Heart left ventricle (tissue), 16 donors: Measurements from ENCODE around the gene ARHGAP18. TPM values are rescaled to one million over a fixed set of nuclear protein-coding genes. Genes with fewer than 3 reads are reported as not detected.

Experiments
- ATAC-seq, 4 donors: fragments of 200-7000 bp; cut with Tn5 transposase; one replicate each; pipeline ENCODE4 v1.9.1; 2020 to 2022; ENCODE audit warnings: moderate library complexity in 4 of 4, mild to moderate bottlenecking in 3 of 4, moderate number of reproducible peaks in 1 of 4
- DNase-seq, 5 donors: peaks; one replicate each; pipeline ENCODE4 v3.0.0-alpha.2; 2020
- H3K27ac ChIP-seq, 12 donors: fragments of 200-600 bp; sonication (generic) in 4 of 12; one replicate each; pipeline versions ENCODE4 v1.5.0 to v1.8.0; 2016 to 2022; ENCODE audit warnings: mild to moderate bottlenecking in 2 of 12
- H3K27me3 ChIP-seq, 9 donors: fragments of 200-600 bp; sonication (generic) in 2 of 9; one replicate each; pipeline versions ENCODE4 v1.5.1 to v1.8.0; 2016 to 2022; ENCODE audit warnings: mild to moderate bottlenecking in 3 of 9
- H3K36me3 ChIP-seq, 9 donors: fragments of 200-600 bp; sonication (generic) in 2 of 9; one replicate each; pipeline versions ENCODE4 v1.5.0 to v1.8.0; 2018 to 2022; ENCODE audit warnings: mild to moderate bottlenecking in 2 of 9
- H3K4me1 ChIP-seq, 12 donors: fragments of 200-600 bp; sonication (generic) in 4 of 12; one replicate each; pipeline versions ENCODE4 v1.5.0 to v1.8.0; 2016 to 2022; ENCODE audit warnings: mild to moderate bottlenecking in 3 of 12
- H3K4me3 ChIP-seq, 12 donors: fragments of 200-600 bp; sonication (generic) in 4 of 12; one replicate each; pipeline versions ENCODE4 v1.5.0 to v1.8.0; 2017 to 2022; ENCODE audit warnings: mild to moderate bottlenecking in 9 of 12, moderate library complexity in 4 of 12
- H3K9me3 ChIP-seq, 12 donors: fragments of 200-600 bp; sonication (generic) in 4 of 12; one replicate each; pipeline versions ENCODE4 v1.5.0 to v1.8.0; 2016 to 2022; ENCODE audit warnings: mild to moderate bottlenecking in 1 of 12
- POLR2A ChIP-seq, 2 donors: fragments of 450-650 bp; IDR thresholded peaks; one replicate each; pipeline ENCODE4 v1.6.1; 2017; ENCODE audit warnings: antibody characterized with exemption in 2 of 2, mild to moderate bottlenecking in 2 of 2, moderate library complexity in 2 of 2
- WGBS, 4 donors: extraction: QIAGEN DNeasy Blood & Tissue Kit in 2 of 4; methylation state at CpG; one replicate each; pipeline versions ENCODE4 v1.1.5 to v1.1.7; 2013 to 2018; 5-methylcytosine and 5-hydroxymethylcytosine counted together
- intact Hi-C, 10 donors: fragments of 100-400 bp; cut with DNase I; formaldehyde crosslinking; loops; one replicate each; pipeline versions ENCODE4 v1.11.1 to v1.14.2; 2022
- polyA plus RNA-seq, 2 donors: library from polyadenylated mRNA; stranded (reverse); fragments of 200-250 nt; gene quantifications; one replicate each; pipeline ENCODE4 v1.2.3, GENCODE V29; 2013
- total RNA-seq, 9 donors: library from RNA; depleted of rRNA in 2 of 9; stranded (reverse); fragments of >200 nt in 2 of 9; fragmentation: NEBNext Ultra II Directional in 3 of 9; extraction: Animal tissue kit (Norgen Biotek cat#: 25700) in 3 of 9; gene quantifications; one replicate each; pipeline versions ENCODE4 v1.1.0 to v1.2.4, GENCODE V29; 2016 to 2023
- TF ChIP-seq, protein P1 (sequence below), 12 donors: fragments of 200-600 bp; sonication (generic) in 4 of 12; IDR thresholded peaks; one replicate each; pipeline versions ENCODE4 v1.5.0 to v1.8.0; 2018 to 2022; ENCODE audit warnings: antibody characterized with exemption in 12 of 12, mild to moderate bottlenecking in 5 of 12
- donor health status: ischemic (EF 13 %, LVEDD 7.1; RV severe dilation, severe dysfunction).
- donor health status: healthy with polysubstance abuse.
- donor health status: DM: no; HTN: yes; CAD: no.
- donor health status: DM: no; HTN: no; CAD: no.
- donor health status: ischemic (EF 25% LVEDD 6.9; RV normal size, moderate dysfunction).
- donor health status: ischemic (EF 25% LVEDD 5.7; RV mildly dilated, moderate dysfunction).
- donor health status: healthy.
- donor health status: DM: yes; HTN: yes; CAD: no.
- donor health status: ischemic (EF 35%, LVEDD 5.7; RV mildly dilated, moderate dysfunction).
- donor health status: nonischemic (EF 11% LVEDD 7.7; RV severe dilation, severe dysfunction).
- donor health status: DM: yes; HTN: yes; CAD: no.
- donor health status: PGD.
- donor health status: ischemic (EF 29% LVEDD 5.4; RV normal size, mild dysfunction).
- donor health status: nonischemic (EF 23%, LVEDD 6.1; RV moderate dilation, normal function).

ARHGAP18 gene
- total and polyA plus RNA-seq, 11 donors: 1.6 to 26.4 (median 3.9) TPM

DNA sequence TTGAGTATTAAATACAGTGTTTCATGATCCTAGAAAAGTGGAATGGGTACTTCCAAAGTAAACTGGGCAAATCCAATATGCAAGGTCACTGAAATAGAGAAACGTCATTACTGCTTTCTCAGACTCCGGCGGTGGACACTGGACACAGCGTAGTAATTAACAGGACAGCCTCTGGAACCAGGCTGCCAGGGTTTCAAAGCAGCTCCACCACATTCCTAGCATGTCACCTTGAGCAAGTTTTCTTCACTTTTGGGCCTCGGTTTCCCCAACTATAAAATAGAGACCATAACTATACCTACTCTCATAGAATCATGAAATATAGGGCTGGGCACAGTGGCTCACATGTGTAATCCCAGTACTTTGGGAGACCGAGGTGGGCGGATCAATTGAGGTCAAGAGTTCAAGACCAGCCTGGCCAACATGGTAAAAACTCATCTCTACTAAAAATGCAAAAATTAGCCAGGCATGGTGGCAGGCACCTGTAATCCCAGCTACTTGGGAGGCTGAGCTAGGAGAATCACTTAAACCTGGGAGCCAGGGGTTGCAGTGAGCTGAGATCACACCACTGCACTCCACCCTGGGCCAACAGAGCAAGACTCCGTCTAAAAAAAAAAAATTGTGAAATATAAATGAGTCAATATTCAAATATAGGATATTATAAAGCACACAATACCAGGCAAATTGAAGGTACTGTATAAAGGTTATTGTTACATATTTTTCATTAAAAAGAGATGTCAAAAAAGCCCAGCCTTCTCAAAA is 24.9 kb downstream of the ARHGAP18 start:
- TF ChIP-seq, protein P1, sequence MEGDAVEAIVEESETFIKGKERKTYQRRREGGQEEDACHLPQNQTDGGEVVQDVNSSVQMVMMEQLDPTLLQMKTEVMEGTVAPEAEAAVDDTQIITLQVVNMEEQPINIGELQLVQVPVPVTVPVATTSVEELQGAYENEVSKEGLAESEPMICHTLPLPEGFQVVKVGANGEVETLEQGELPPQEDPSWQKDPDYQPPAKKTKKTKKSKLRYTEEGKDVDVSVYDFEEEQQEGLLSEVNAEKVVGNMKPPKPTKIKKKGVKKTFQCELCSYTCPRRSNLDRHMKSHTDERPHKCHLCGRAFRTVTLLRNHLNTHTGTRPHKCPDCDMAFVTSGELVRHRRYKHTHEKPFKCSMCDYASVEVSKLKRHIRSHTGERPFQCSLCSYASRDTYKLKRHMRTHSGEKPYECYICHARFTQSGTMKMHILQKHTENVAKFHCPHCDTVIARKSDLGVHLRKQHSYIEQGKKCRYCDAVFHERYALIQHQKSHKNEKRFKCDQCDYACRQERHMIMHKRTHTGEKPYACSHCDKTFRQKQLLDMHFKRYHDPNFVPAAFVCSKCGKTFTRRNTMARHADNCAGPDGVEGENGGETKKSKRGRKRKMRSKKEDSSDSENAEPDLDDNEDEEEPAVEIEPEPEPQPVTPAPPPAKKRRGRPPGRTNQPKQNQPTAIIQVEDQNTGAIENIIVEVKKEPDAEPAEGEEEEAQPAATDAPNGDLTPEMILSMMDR (IDR thresholded peaks at IDR 0.05): no peak
- TF ChIP-seq POLR2A (IDR thresholded peaks at IDR 0.05): no peak
- Histone ChIP-seq H3K4me3 (no peak overlapping the region), H3K36me3 (no peaks in the 10 kb centered on the region), H3K4me1 (peaks cover 0 to 99% (median 17%) of the 10 kb centered on the region in 12 donors), H3K27me3 (no peaks in the 10 kb centered on the region), H3K27ac (peak overlapping the region; percentile 3 to 92 (median 71)), H3K9me3 (no peaks in the 10 kb centered on the region)
- WGBS, 4 donors: 83 to 92% (median 87%) methylated on average over 8 of the region's 8 CpGs
- no peak for ATAC-seq
- no peak for DNase-seq
- intact Hi-C loops: no loop called here

DNA sequence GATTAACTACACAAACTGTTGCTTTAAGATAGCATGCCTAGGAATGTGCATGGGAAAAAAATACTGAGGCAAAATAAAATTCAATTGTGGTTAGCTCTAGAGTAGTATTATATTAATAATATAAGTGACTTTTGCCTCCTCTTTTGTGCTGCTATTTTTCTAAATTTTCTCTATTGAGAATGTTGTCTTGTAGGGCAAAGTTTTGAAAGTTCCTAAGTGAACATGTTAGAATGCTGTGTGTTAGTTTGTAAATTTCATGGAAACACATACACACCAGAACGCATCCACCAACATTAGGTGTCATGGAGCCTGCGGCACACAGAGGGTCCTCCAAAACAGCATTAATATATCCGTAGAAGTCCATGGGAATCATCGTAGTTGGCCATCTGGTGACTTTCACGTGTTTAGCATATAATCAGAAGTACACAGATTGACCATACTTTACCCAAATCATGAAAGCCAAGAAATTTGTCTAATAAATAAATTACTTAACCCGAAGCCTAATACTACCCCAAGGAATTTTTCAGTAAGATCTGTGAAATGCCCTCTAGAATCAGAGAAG is 25.6 kb downstream of the ARHGAP18 start:
- ATAC-seq (no peak), DNase-seq (no peak)
- no peak overlapping the region for H3K4me3 ChIP-seq
- peaks cover 0 to 99% (median 17%) of the 10 kb centered on the region in 12 donors for H3K4me1 ChIP-seq
- no peaks in the 10 kb centered on the region for H3K9me3 ChIP-seq
- 79 to 86% (median 82%) methylated on average over 6 of the region's 6 CpGs for WGBS, 4 donors
- TF ChIP-seq POLR2A (IDR thresholded peaks at IDR 0.05): no peak
- TF ChIP-seq, protein P1 (IDR thresholded peaks at IDR 0.05): no peak
- H3K27me3 ChIP-seq: no peaks in the 10 kb centered on the region
- H3K36me3 ChIP-seq: no peaks in the 10 kb centered on the region
- peak overlapping the region; percentile 3 to 92 (median 71) for H3K27ac ChIP-seq
- intact Hi-C loops: no loop called here

DNA sequence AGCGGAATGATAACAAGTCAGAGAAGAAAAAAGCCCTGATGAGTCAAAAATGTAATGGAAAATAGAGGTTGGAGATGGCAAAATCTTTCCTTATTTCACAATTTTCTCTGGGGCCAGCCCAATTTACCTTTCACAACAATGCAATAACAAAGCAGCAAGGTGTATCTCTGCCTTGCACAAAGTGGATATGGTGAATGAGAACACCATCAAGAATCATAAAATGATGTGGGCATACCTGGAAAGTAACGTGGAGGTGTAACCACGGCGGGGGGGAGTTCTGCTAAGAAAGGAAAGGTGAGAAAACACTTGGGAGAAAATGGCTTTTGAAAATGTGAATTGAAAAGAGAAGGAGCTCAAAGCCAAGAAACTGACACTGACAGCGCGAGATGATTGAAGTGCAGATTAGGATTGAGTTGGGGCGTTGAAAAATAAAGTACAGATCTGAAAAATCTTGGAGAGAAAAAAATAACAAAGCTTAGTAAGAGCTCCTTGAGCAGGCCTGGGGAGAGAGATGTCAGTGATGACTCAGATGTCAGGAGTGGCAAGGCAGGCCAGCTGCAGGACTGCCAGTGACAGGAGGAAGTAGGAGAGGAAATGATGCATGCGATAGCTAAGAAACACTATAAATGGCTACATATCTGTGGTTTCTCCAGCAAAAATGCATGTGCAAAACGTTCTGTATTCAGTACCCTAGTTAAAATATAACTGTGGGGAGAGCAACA is 26.2 kb downstream of the ARHGAP18 start:
- DNase-seq (peak; percentile 71 to 84 (median 82)), ATAC-seq (peak; percentile 89 to 98 (median 96))
- H3K36me3 ChIP-seq: no peaks in the 10 kb centered on the region
- TF ChIP-seq POLR2A (IDR thresholded peaks at IDR 0.05): no peak
- TF ChIP-seq, protein P1 (IDR thresholded peaks at IDR 0.05): no peak
- intact Hi-C loops: no loop called here
- WGBS, 4 donors: 37 to 42% (median 41%) methylated on average over 9 of the region's 9 CpGs
- no peaks in the 10 kb centered on the region for H3K9me3 ChIP-seq
- H3K4me3 ChIP-seq: no peak overlapping the region
- peaks cover 0 to 99% (median 18%) of the 10 kb centered on the region in 12 donors for H3K4me1 ChIP-seq
- no peaks in the 10 kb centered on the region for H3K27me3 ChIP-seq
- peak overlapping the region in 11 of 12 donors; percentile 41 to 92 (median 72) for H3K27ac ChIP-seq

DNA sequence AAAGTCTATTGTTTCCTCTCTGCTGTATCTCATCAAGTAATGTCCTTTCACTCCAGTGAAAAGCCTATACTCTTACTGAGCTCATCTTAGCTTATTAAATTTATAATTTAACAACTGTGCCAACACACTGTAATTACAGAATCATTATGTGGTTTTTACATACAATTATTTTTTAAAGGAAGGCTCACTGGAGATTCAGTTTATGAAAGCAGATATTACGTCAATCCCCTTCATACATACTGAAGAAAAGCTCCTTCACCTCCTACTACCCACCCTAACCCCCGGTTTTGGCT is 28.1 kb downstream of the ARHGAP18 start:
- ATAC-seq (no peak), DNase-seq (no peak)
- 86 to 90% (median 89%) methylated on average over 2 of the region's 2 CpGs for WGBS, 4 donors
- TF ChIP-seq, protein P1 (IDR thresholded peaks at IDR 0.05): no peak
- TF ChIP-seq POLR2A (IDR thresholded peaks at IDR 0.05): no peak
- intact Hi-C loops: no loop called here
- H3K9me3 ChIP-seq: no peaks in the 10 kb centered on the region
- no peaks in the 10 kb centered on the region for H3K36me3 ChIP-seq
- peaks cover 0 to 94% (median 20%) of the 10 kb centered on the region in 12 donors for H3K4me1 ChIP-seq
- peak overlapping the region in 9 of 12 donors; percentile 5 to 92 (median 37) for H3K27ac ChIP-seq
- no peak overlapping the region for H3K4me3 ChIP-seq
- H3K27me3 ChIP-seq: no peaks in the 10 kb centered on the region
